Liver (tissue), 9 donors: Measurements from ENCODE around the gene KCNQ4. TPM values are rescaled to one million over a fixed set of nuclear protein-coding genes. Genes with fewer than 3 reads are reported as not detected.

Experiments used
- DNase-seq: peaks from one replicate; pipeline ENCODE4 v3.0.0-alpha.2; 2017; ENCODE audit warnings: low spot score
- H3K27ac ChIP-seq, 2 donors: one replicate each; pipeline ENCODE4 v1.7.0; 2013; ENCODE audit warnings: inconsistent platforms in 2 of 2, low read length in 2 of 2, control low read depth in 1 of 2, low read depth in 1 of 2, mild to moderate bottlenecking in 1 of 2
- H3K27me3 ChIP-seq, 4 donors: one replicate each; pipeline versions ENCODE4 v1.6.1 to v1.7.0; 2013; ENCODE audit warnings: low read length in 3 of 4, inconsistent platforms in 1 of 4, mild to moderate bottlenecking in 1 of 4, moderate library complexity in 1 of 4; ENCODE audit not compliant: control insufficient read depth in 4 of 4, insufficient read depth in 4 of 4
- H3K36me3 ChIP-seq, 4 donors: one replicate each; pipeline versions ENCODE4 v1.6.1 to v1.7.0; 2013; ENCODE audit warnings: low read length in 3 of 4, mild to moderate bottlenecking in 3 of 4, low read depth in 1 of 4, moderate library complexity in 1 of 4; ENCODE audit not compliant: control insufficient read depth in 4 of 4, insufficient read depth in 3 of 4
- H3K4me1 ChIP-seq, 4 donors: one replicate each; pipeline versions ENCODE4 v1.6.1 to v1.7.0; 2013; ENCODE audit warnings: low read length in 3 of 4, mild to moderate bottlenecking in 3 of 4, moderate library complexity in 1 of 4; ENCODE audit not compliant: control insufficient read depth in 4 of 4, insufficient read depth in 4 of 4
- H3K4me3 ChIP-seq, 3 donors: one replicate each; pipeline versions ENCODE4 v1.6.1 to v1.7.0; 2013; ENCODE audit warnings: low read length in 3 of 3, control low read depth in 1 of 3, low read depth in 1 of 3, mild to moderate bottlenecking in 1 of 3
- H3K9ac ChIP-seq, 2 donors: one replicate each; pipeline ENCODE4 v1.7.0; 2013; ENCODE audit warnings: low read length in 2 of 2, mild to moderate bottlenecking in 2 of 2, moderate library complexity in 2 of 2, control low read depth in 1 of 2, low read depth in 1 of 2
- H3K9me3 ChIP-seq, 4 donors: one replicate each; pipeline versions ENCODE4 v1.6.1 to v1.7.0; 2013; ENCODE audit warnings: low read length in 3 of 4; ENCODE audit not compliant: control insufficient read depth in 4 of 4
- EGR1 ChIP-seq, 2 donors: IDR thresholded peaks; 2 replicates each; pipeline ENCODE4 v1.6.1; 2016 to 2018; ENCODE audit warnings: antibody characterized with exemption in 2 of 2, low read depth in 2 of 2
- FOXA1 ChIP-seq: IDR thresholded peaks from 2 replicates; pipeline ENCODE4 v1.6.1; 2016; ENCODE audit warnings: antibody characterized with exemption
- FOXA2 ChIP-seq: IDR thresholded peaks from 2 replicates; pipeline ENCODE4 v1.6.1; 2016; ENCODE audit warnings: antibody characterized with exemption
- GABPA ChIP-seq, 2 donors: IDR thresholded peaks in 1 of 2; conservative IDR thresholded peaks in 1 of 2; 2 replicates each; pipeline ENCODE4 v1.6.1; 2016; ENCODE audit warnings: antibody characterized with exemption in 2 of 2, mild to moderate bottlenecking in 1 of 2, moderate library complexity in 1 of 2
- HNF4A ChIP-seq, 2 donors: conservative IDR thresholded peaks; 2 replicates each; pipeline ENCODE4 v1.6.1; 2016; ENCODE audit warnings: antibody characterized with exemption in 2 of 2, mild to moderate bottlenecking in 2 of 2
- HNF4G ChIP-seq: IDR thresholded peaks from 2 replicates; pipeline ENCODE4 v1.6.1; 2016; ENCODE audit warnings: antibody characterized with exemption
- JUND ChIP-seq, 2 donors: IDR thresholded peaks; 2 replicates each; pipeline ENCODE4 v1.6.1; 2016; ENCODE audit warnings: antibody characterized with exemption in 2 of 2
- NR2F2 ChIP-seq: IDR thresholded peaks from 2 replicates; pipeline ENCODE4 v1.6.1; 2016; ENCODE audit warnings: antibody characterized with exemption
- RAD21 ChIP-seq, 2 donors: IDR thresholded peaks; 2 replicates each; pipeline ENCODE4 v1.6.1; 2016; ENCODE audit warnings: antibody characterized with exemption in 2 of 2, mild to moderate bottlenecking in 2 of 2
- RXRA ChIP-seq, 2 donors: IDR thresholded peaks; 2 replicates each; pipeline ENCODE4 v1.6.1; 2017 to 2018; ENCODE audit warnings: antibody characterized with exemption in 2 of 2, mild to moderate bottlenecking in 1 of 2
- TAF1 ChIP-seq: conservative IDR thresholded peaks from 2 replicates; pipeline ENCODE4 v1.6.1; 2016; ENCODE audit warnings: antibody characterized with exemption, mild to moderate bottlenecking
- YY1 ChIP-seq: IDR thresholded peaks from 2 replicates; pipeline ENCODE4 v1.6.1; 2016; ENCODE audit warnings: antibody characterized with exemption, mild to moderate bottlenecking
- WGBS: extraction: QIAGEN DNeasy Blood & Tissue Kit; methylation state at CpG from one replicate; pipeline ENCODE4 v1.1.7; 2013; 5-methylcytosine and 5-hydroxymethylcytosine counted together
- polyA plus RNA-seq, 2 donors: library from polyadenylated mRNA; stranded (reverse) in 1 of 2; unstranded in 1 of 2; fragments of 200-250 nt in 1 of 2; fragments of >200 nt in 1 of 2; fragmentation: Nextera tagmentation in 1 of 2; extraction: Ambion mirVana in 1 of 2; gene quantifications; one replicate each; pipeline versions ENCODE4 v1.2.1 to v1.2.3, GENCODE V29; 2013 to 2015
- total RNA-seq, 2 donors: library from RNA; depleted of rRNA; stranded (reverse); fragments of >200 nt; gene quantifications; one replicate each; pipeline ENCODE4 v1.2.3, GENCODE V29; 2014
- TF ChIP-seq, protein P1 (sequence below): IDR thresholded peaks from 2 replicates; pipeline ENCODE4 v1.6.1; 2016; ENCODE audit warnings: antibody characterized with exemption
- TF ChIP-seq, protein P2 (sequence below): IDR thresholded peaks from 2 replicates; pipeline ENCODE4 v1.6.1; 2016; ENCODE audit warnings: antibody characterized with exemption
- TF ChIP-seq, protein P3 (sequence below): IDR thresholded peaks from 2 replicates; pipeline ENCODE4 v1.6.1; 2016; ENCODE audit warnings: antibody characterized with exemption, mild to moderate bottlenecking
- TF ChIP-seq, protein P4 (sequence below): fragments of 150-350 bp; IDR thresholded peaks from 2 replicates; pipeline ENCODE4 v1.5.1; 2017; ENCODE audit warnings: improper control_type of control experiment, low read depth, low read length; ENCODE audit not compliant: missing input control
- donor health status: healthy.
- donor health status: healthy.
- donor health status: healthy.
- donor health status: healthy.
- donor health status: healthy.

The KCNQ4 gene
- total and polyA plus RNA-seq, 4 donors = 0.10 to 2.1 (median 0.27) TPM

DNA sequence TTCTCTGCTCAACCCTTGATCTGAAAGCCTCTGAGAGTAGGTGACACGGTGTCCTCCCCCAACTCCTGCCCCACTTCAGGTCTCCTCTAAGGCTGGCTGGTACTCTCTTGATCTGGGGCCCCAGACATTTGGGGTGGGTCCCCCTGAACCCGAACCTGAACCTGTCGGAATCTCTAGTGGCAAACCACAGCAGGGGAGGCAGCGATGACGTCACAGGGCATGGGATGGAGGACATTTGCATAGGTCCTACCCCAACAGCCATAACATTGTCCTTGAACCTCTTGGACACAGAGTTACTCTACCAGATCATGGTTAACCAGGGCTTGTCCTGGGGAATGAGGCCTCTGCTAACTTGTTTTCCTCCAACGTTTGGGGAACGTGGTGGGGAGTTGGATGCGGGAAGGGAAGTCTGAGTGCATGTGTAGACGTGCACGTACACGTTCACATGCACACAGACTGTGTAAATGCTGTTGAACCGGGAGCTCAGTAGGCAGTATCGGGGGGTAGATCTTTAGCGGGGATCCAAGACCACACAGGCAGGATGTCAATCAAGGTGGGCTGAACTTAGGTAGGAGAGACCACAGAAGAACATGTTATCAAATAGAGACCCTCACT is 46.2 kb downstream of the KCNQ4 start:
- H3K27me3 ChIP-seq = no peaks in the 10 kb centered on the region
- WGBS = 83% methylated on average over 14 of the region's 14 CpGs
- TF ChIP-seq EGR1 (IDR thresholded peaks at IDR 0.05; ENCODE audit: low read depth in 2 of 2) (no peak), RAD21 (IDR thresholded peaks at IDR 0.05) (no peak), JUND (IDR thresholded peaks at IDR 0.05) (no peak), TAF1 (no peak), FOXA1 (no peak), GABPA (IDR thresholded peaks at IDR 0.05 in 1 of 2, conservative IDR thresholded peaks at IDR 0.05 in 1 of 2) (no peak), FOXA2 (no peak), RXRA (IDR thresholded peaks at IDR 0.05) (no peak), YY1 (no peak), HNF4A (conservative IDR thresholded peaks at IDR 0.05) (no peak), NR2F2 (no peak), HNF4G (no peak)
- TF ChIP-seq, protein P1, sequence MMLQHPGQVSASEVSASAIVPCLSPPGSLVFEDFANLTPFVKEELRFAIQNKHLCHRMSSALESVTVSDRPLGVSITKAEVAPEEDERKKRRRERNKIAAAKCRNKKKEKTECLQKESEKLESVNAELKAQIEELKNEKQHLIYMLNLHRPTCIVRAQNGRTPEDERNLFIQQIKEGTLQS = no peak
- TF ChIP-seq, protein P2, sequence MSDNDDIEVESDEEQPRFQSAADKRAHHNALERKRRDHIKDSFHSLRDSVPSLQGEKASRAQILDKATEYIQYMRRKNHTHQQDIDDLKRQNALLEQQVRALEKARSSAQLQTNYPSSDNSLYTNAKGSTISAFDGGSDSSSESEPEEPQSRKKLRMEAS = no peak
- TF ChIP-seq, protein P3, sequence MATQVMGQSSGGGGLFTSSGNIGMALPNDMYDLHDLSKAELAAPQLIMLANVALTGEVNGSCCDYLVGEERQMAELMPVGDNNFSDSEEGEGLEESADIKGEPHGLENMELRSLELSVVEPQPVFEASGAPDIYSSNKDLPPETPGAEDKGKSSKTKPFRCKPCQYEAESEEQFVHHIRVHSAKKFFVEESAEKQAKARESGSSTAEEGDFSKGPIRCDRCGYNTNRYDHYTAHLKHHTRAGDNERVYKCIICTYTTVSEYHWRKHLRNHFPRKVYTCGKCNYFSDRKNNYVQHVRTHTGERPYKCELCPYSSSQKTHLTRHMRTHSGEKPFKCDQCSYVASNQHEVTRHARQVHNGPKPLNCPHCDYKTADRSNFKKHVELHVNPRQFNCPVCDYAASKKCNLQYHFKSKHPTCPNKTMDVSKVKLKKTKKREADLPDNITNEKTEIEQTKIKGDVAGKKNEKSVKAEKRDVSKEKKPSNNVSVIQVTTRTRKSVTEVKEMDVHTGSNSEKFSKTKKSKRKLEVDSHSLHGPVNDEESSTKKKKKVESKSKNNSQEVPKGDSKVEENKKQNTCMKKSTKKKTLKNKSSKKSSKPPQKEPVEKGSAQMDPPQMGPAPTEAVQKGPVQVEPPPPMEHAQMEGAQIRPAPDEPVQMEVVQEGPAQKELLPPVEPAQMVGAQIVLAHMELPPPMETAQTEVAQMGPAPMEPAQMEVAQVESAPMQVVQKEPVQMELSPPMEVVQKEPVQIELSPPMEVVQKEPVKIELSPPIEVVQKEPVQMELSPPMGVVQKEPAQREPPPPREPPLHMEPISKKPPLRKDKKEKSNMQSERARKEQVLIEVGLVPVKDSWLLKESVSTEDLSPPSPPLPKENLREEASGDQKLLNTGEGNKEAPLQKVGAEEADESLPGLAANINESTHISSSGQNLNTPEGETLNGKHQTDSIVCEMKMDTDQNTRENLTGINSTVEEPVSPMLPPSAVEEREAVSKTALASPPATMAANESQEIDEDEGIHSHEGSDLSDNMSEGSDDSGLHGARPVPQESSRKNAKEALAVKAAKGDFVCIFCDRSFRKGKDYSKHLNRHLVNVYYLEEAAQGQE = no peak
- TF ChIP-seq, protein P4, sequence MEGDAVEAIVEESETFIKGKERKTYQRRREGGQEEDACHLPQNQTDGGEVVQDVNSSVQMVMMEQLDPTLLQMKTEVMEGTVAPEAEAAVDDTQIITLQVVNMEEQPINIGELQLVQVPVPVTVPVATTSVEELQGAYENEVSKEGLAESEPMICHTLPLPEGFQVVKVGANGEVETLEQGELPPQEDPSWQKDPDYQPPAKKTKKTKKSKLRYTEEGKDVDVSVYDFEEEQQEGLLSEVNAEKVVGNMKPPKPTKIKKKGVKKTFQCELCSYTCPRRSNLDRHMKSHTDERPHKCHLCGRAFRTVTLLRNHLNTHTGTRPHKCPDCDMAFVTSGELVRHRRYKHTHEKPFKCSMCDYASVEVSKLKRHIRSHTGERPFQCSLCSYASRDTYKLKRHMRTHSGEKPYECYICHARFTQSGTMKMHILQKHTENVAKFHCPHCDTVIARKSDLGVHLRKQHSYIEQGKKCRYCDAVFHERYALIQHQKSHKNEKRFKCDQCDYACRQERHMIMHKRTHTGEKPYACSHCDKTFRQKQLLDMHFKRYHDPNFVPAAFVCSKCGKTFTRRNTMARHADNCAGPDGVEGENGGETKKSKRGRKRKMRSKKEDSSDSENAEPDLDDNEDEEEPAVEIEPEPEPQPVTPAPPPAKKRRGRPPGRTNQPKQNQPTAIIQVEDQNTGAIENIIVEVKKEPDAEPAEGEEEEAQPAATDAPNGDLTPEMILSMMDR = no peak
- no peak overlapping the region for H3K4me3 ChIP-seq
- no peak overlapping the region for H3K9ac ChIP-seq
- no peaks in the 10 kb centered on the region for H3K4me1 ChIP-seq
- no peaks in the 10 kb centered on the region for H3K36me3 ChIP-seq
- no peak overlapping the region for H3K27ac ChIP-seq
- DNase-seq = no peak
- no peaks in the 10 kb centered on the region for H3K9me3 ChIP-seq

DNA sequence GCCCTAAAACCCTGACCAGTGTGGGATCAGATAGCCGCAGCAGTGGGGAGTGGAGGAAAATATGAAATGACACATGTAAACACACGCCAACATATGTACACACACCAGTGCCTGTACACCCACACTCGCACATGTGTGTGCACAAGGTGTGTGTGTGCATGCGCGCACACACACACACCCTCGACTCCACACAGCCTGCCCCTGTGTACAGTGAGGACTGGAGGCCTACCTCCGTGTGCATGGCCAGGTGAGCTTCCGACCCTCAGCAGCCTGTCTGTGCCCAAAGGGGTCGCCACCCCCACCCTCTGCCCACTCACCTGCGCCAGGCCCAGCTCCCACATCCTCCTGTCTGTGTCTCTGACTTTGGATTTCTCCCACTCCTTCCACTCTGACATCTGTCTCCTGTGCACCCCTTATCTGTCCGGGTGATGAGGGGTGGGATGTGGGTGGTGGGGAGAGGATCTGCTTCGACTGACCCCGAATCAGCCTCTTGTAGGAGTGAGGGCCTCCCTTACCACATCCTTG is 46.9 kb downstream of the KCNQ4 start:
- WGBS = 95% methylated on average over 13 of the region's 13 CpGs

More for the DNA sequence above, 46.9 kb downstream of the KCNQ4 start:
- Histone ChIP-seq H3K36me3 (no peaks in the 10 kb centered on the region), H3K4me1 (no peaks in the 10 kb centered on the region), H3K9me3 (no peaks in the 10 kb centered on the region), H3K27me3 (no peaks in the 10 kb centered on the region), H3K4me3 (no peak overlapping the region), H3K27ac (no peak overlapping the region), H3K9ac (no peak overlapping the region)
- TF ChIP-seq FOXA2 (no peak), TAF1 (no peak), GABPA (IDR thresholded peaks at IDR 0.05 in 1 of 2, conservative IDR thresholded peaks at IDR 0.05 in 1 of 2) (no peak), RXRA (IDR thresholded peaks at IDR 0.05) (no peak), RAD21 (IDR thresholded peaks at IDR 0.05) (no peak), HNF4G (no peak), JUND (IDR thresholded peaks at IDR 0.05) (no peak), FOXA1 (no peak), EGR1 (IDR thresholded peaks at IDR 0.05; ENCODE audit: low read depth in 2 of 2) (no peak), NR2F2 (no peak), HNF4A (conservative IDR thresholded peaks at IDR 0.05) (no peak)
- TF ChIP-seq, protein P2 = no peak
- TF ChIP-seq, protein P1 = no peak
- no peak for DNase-seq
